CD4-positive, alpha-beta T cell treated with Interleukin-6 for 4 hours (primary cell): ENCODE measurements around the gene PYROXD2.
A peak's percentile ranks its signal among the peaks of the same experiment; 100 is the strongest.

Experiments used
- DNase-seq: peaks from one replicate; pipeline ENCODE4 v3.0.0-alpha.2; 2020; ENCODE audit warnings: mixed read lengths

Gene PYROXD2

GRCh38 chr10:98414932-98415730, at the start of gene PYROXD2:
PYROXD2 (minus strand) TSS chr10:98415182; CDS start chr10:98415135, 47 bp downstream.
- peak; percentile 79 for DNase-seq

GRCh38 chr10:98463976-98464754, 49.2 kb upstream of the PYROXD2 start:
- no peak for DNase-seq

- no peak for DNase-seq
Observed at GRCh38 chr10:98463016-98463415, 48.0 kb upstream of the PYROXD2 start.

- DNase-seq, result no peak
Observed at GRCh38 chr10:98461500-98461842, 46.5 kb upstream of the PYROXD2 start.

- no peak for DNase-seq
Observed at GRCh38 chr10:98460837-98461499, 46.0 kb upstream of the PYROXD2 start.

GRCh38 chr10:98458809-98459784, 44.1 kb upstream of the PYROXD2 start:
- no peak for DNase-seq

- DNase-seq, result no peak
Observed at GRCh38 chr10:98457721-98458120, 42.7 kb upstream of the PYROXD2 start.

GRCh38 chr10:98456686-98457482, 41.9 kb upstream of the PYROXD2 start:
- DNase-seq, result no peak

GRCh38 chr10:98456043-98456570, 41.1 kb upstream of the PYROXD2 start:
- no peak for DNase-seq

GRCh38 chr10:98453729-98454128, 38.7 kb upstream of the PYROXD2 start:
- no peak for DNase-seq

- no peak for DNase-seq
Observed at GRCh38 chr10:98450618-98451017, 35.6 kb upstream of the PYROXD2 start.

- no peak for DNase-seq
Observed at GRCh38 chr10:98449287-98449686, 34.3 kb upstream of the PYROXD2 start.

GRCh38 chr10:98446661-98447221, 31.8 kb upstream of the PYROXD2 start, which contains the start of gene HPS1:
HPS1 (minus strand) TSS chr10:98446935; CDS start chr10:98443240, 3,695 bp downstream.
- peak; percentile 86 for DNase-seq

- DNase-seq, result peak; percentile 45
Observed at GRCh38 chr10:98446151-98446660, 31.2 kb upstream of the PYROXD2 start.

GRCh38 chr10:98445200-98445812, 30.3 kb upstream of the PYROXD2 start:
- no peak for DNase-seq

- DNase-seq, result no peak
Observed at GRCh38 chr10:98444314-98445006, 29.5 kb upstream of the PYROXD2 start.

GRCh38 chr10:98438715-98439114, 23.7 kb upstream of the PYROXD2 start:
- no peak for DNase-seq

GRCh38 chr10:98436704-98437103, 21.7 kb upstream of the PYROXD2 start:
- DNase-seq, result no peak

- no peak for DNase-seq
Observed at GRCh38 chr10:98435178-98435577, 20.2 kb upstream of the PYROXD2 start.
